Loucy (cell line): Measurements from ENCODE around the gene KLHL35.

Source experiments
- EZH2phosphoT487 ChIP-seq: fragments of 200-600 bp; IDR thresholded peaks from 2 replicates; pipeline ENCODE4 v1.6.1; 2018; ENCODE audit warnings: antibody characterized with exemption, mild to moderate bottlenecking, moderate library complexity, borderline replicate concordance
- TF ChIP-seq, protein P1 (sequence below): fragments of 200-600 bp; sonication (generic); conservative IDR thresholded peaks from 2 replicates; pipeline ENCODE4 v1.5.1; 2014; ENCODE audit warnings: mild to moderate bottlenecking, antibody characterized with exemption, low read length

DNA sequence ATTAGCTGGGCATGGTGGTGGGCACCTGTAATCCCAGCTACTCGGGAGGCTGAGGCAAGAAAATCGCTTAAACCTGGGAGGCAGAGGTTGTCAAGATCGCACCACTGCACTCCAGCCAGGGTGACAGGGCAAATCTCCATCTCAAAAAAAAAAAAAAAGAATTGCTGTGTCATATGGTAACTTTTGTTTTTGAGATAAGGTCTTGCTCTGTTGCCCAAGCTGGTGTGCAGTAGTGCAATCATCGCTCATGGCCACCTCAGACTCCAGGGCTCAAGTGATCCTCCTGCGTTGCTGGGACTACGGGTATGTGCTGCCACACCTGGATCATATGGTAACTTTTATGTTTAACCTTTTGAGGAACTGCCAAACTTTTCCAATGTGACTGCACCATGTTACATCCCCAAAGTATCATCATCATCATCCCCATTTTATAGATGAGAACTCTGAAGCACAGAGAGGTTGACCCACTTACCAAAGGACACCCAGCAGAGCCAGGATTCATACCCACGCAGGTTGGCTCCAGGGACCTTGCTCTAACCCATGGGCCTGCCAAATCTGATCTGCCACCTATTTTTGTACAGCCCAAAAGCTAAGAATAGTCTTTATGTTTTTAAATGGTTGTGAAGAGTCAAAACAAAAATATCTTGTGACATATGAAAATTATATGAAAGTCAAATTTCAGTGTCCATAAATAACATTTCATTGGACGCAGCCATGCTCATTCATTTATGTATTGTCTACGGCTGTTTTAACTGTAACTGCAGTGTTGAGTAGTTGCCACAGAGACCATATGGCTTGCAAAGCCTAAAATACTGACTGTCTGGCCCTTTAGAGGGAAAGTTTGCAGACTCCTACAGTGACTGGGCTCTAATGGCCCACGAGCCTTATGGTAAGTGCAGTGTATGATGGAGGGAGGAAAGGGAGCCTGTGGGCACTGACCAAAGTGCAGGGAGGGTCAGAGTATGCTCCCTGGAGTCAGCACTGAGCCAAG lies 47.5 kb upstream of the KLHL35 start:
- TF ChIP-seq, protein P1, sequence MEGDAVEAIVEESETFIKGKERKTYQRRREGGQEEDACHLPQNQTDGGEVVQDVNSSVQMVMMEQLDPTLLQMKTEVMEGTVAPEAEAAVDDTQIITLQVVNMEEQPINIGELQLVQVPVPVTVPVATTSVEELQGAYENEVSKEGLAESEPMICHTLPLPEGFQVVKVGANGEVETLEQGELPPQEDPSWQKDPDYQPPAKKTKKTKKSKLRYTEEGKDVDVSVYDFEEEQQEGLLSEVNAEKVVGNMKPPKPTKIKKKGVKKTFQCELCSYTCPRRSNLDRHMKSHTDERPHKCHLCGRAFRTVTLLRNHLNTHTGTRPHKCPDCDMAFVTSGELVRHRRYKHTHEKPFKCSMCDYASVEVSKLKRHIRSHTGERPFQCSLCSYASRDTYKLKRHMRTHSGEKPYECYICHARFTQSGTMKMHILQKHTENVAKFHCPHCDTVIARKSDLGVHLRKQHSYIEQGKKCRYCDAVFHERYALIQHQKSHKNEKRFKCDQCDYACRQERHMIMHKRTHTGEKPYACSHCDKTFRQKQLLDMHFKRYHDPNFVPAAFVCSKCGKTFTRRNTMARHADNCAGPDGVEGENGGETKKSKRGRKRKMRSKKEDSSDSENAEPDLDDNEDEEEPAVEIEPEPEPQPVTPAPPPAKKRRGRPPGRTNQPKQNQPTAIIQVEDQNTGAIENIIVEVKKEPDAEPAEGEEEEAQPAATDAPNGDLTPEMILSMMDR, result no peak
- TF ChIP-seq EZH2phosphoT487, result no peak
